Measurements from ENCODE around the gene ZNF18.

DNA sequence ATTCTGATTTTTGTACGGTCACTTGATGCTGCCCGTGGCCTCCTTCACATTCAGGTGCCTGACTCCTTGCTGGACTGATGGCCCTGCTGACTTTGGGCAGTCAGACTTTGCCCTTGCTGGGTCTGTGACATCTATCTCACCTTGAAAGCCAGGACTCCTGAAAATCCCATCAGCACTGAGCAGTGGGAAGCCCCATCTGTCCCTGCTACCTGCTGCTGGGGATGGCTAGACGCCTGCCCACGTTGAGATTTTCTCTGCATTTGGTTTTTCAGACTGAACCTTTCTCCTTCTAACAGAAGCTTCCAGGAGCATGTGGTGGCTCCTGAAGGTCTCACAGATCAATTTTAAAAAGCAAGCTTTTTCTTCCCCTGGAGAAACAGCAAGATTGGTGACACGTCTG is 10.2 kb upstream of the ZNF18 start:
- TF ChIP-seq, protein P1, sequence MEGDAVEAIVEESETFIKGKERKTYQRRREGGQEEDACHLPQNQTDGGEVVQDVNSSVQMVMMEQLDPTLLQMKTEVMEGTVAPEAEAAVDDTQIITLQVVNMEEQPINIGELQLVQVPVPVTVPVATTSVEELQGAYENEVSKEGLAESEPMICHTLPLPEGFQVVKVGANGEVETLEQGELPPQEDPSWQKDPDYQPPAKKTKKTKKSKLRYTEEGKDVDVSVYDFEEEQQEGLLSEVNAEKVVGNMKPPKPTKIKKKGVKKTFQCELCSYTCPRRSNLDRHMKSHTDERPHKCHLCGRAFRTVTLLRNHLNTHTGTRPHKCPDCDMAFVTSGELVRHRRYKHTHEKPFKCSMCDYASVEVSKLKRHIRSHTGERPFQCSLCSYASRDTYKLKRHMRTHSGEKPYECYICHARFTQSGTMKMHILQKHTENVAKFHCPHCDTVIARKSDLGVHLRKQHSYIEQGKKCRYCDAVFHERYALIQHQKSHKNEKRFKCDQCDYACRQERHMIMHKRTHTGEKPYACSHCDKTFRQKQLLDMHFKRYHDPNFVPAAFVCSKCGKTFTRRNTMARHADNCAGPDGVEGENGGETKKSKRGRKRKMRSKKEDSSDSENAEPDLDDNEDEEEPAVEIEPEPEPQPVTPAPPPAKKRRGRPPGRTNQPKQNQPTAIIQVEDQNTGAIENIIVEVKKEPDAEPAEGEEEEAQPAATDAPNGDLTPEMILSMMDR (conservative IDR thresholded peaks at IDR 0.05; ENCODE audit: low read length): no peak
- TF ChIP-seq EZH2phosphoT487 (IDR thresholded peaks at IDR 0.05; ENCODE audit: borderline replicate concordance): no peak

All from Loucy (cell line).